ENCODE data around the gene ZNF365. TPM values are rescaled to one million over a fixed set of nuclear protein-coding genes. Genes with fewer than 3 reads are reported as not detected.

Gene ZNF365
- total RNA-seq, 1 donor from 2014 or later = 8.9 TPM

- Mint-ChIP-seq H3K27ac (ENCODE audit: unreplicated experiment) (no peak overlapping the region), H3K27me3 (ENCODE audit: low read depth, unreplicated experiment) (no peaks in the 10 kb centered on the region), H3K4me3 (ENCODE audit: unreplicated experiment) (no peak overlapping the region), H3K4me1 (ENCODE audit: low read depth, unreplicated experiment) (peaks cover 46% of the 10 kb centered on the region), H3K9me3 (ENCODE audit: unreplicated experiment) (no peaks in the 10 kb centered on the region), H3K36me3 (ENCODE audit: low read depth, unreplicated experiment) (peaks cover 2% of the 10 kb centered on the region)
- no peaks in the 10 kb centered on the region for H3K9me3 ChIP-seq (ENCODE audit: insufficient read depth, low read depth, low read length)
- no peak overlapping the region for H3K4me2 ChIP-seq (ENCODE audit: low read length)
- FAIRE-seq (peak; percentile 83), DNase-seq (ENCODE audit: low read depth) (peak; percentile 89)
- H3K27ac ChIP-seq (ENCODE audit: low read depth, low read length) = no peak overlapping the region
- peaks cover 14% of the 10 kb centered on the region for H3K4me1 ChIP-seq (ENCODE audit: insufficient read depth, low read length)
- no peak for TF ChIP-seq EZH2 (IDR thresholded peaks at IDR 0.05; ENCODE audit: insufficient read depth, low read length)
- TF ChIP-seq CTCF (IDR thresholded peaks at IDR 0.05; ENCODE audit: insufficient read depth, low read depth, low read length) = peak; percentile 84
- H3K36me3 ChIP-seq (ENCODE audit: insufficient read depth, low read length) = no peaks in the 10 kb centered on the region
- no peaks in the 10 kb centered on the region for H3K79me2 ChIP-seq (ENCODE audit: insufficient read depth, low read length)
- no peak overlapping the region for H3K4me3 ChIP-seq (ENCODE audit: insufficient read depth, low read depth, low read length)
- no peaks in the 10 kb centered on the region for H3K27me3 ChIP-seq (ENCODE audit: insufficient read depth, low read length)
- no peaks in the 10 kb centered on the region for H4K20me1 ChIP-seq (ENCODE audit: insufficient read depth, low read length)
- H3K9ac ChIP-seq (ENCODE audit: low read length) = no peak overlapping the region
- no peak overlapping the region for H2AFZ ChIP-seq (ENCODE audit: low read depth, low read length)
These were observed 63.5 kb downstream of the ZNF365 start for GRCh38 chr10:62437696-62438095.

GRCh38 chr10:62442006-62442405, 67.8 kb downstream of the ZNF365 start:
- Histone ChIP-seq H3K36me3 (ENCODE audit: insufficient read depth, low read length) (no peaks in the 10 kb centered on the region), H3K4me2 (ENCODE audit: low read length) (no peak overlapping the region), H4K20me1 (ENCODE audit: insufficient read depth, low read length) (no peaks in the 10 kb centered on the region), H3K9ac (ENCODE audit: low read length) (no peak overlapping the region), H2AFZ (ENCODE audit: low read depth, low read length) (no peak overlapping the region), H3K79me2 (ENCODE audit: insufficient read depth, low read length) (no peaks in the 10 kb centered on the region), H3K4me3 (ENCODE audit: insufficient read depth, low read depth, low read length) (no peak overlapping the region), H3K9me3 (ENCODE audit: insufficient read depth, low read depth, low read length) (no peaks in the 10 kb centered on the region), H3K27me3 (ENCODE audit: insufficient read depth, low read length) (no peaks in the 10 kb centered on the region), H3K4me1 (ENCODE audit: insufficient read depth, low read length) (no peaks in the 10 kb centered on the region), H3K27ac (ENCODE audit: low read depth, low read length) (no peak overlapping the region)
- no peak overlapping the region for H3K4me3 Mint-ChIP-seq (ENCODE audit: unreplicated experiment)
- H3K4me1 Mint-ChIP-seq (ENCODE audit: low read depth, unreplicated experiment) = peaks cover 15% of the 10 kb centered on the region
- FAIRE-seq (no peak), DNase-seq (ENCODE audit: low read depth) (no peak)
- H3K9me3 Mint-ChIP-seq (ENCODE audit: unreplicated experiment) = no peaks in the 10 kb centered on the region
- H3K36me3 Mint-ChIP-seq (ENCODE audit: low read depth, unreplicated experiment) = peaks cover 2% of the 10 kb centered on the region
- no peaks in the 10 kb centered on the region for H3K27me3 Mint-ChIP-seq (ENCODE audit: low read depth, unreplicated experiment)
- no peak for TF ChIP-seq EZH2 (IDR thresholded peaks at IDR 0.05; ENCODE audit: insufficient read depth, low read length)
- TF ChIP-seq CTCF (IDR thresholded peaks at IDR 0.05; ENCODE audit: insufficient read depth, low read depth, low read length) = no peak
- H3K27ac Mint-ChIP-seq (ENCODE audit: unreplicated experiment) = no peak overlapping the region

GRCh38 chr10:62442894-62443669, 68.9 kb downstream of the ZNF365 start:
- Mint-ChIP-seq H3K27me3 (ENCODE audit: low read depth, unreplicated experiment) (no peaks in the 10 kb centered on the region), H3K36me3 (ENCODE audit: low read depth, unreplicated experiment) (peaks cover 2% of the 10 kb centered on the region), H3K4me3 (ENCODE audit: unreplicated experiment) (no peak overlapping the region), H3K9me3 (ENCODE audit: unreplicated experiment) (no peaks in the 10 kb centered on the region), H3K27ac (ENCODE audit: unreplicated experiment) (no peak overlapping the region), H3K4me1 (ENCODE audit: low read depth, unreplicated experiment) (peaks cover 12% of the 10 kb centered on the region)
- FAIRE-seq (no peak), DNase-seq (ENCODE audit: low read depth) (no peak)
- Histone ChIP-seq H3K27me3 (ENCODE audit: insufficient read depth, low read length) (no peaks in the 10 kb centered on the region), H3K4me2 (ENCODE audit: low read length) (no peak overlapping the region), H2AFZ (ENCODE audit: low read depth, low read length) (no peak overlapping the region), H3K4me1 (ENCODE audit: insufficient read depth, low read length) (no peaks in the 10 kb centered on the region), H4K20me1 (ENCODE audit: insufficient read depth, low read length) (no peaks in the 10 kb centered on the region), H3K4me3 (ENCODE audit: insufficient read depth, low read depth, low read length) (no peak overlapping the region), H3K79me2 (ENCODE audit: insufficient read depth, low read length) (no peaks in the 10 kb centered on the region), H3K9ac (ENCODE audit: low read length) (no peak overlapping the region), H3K27ac (ENCODE audit: low read depth, low read length) (no peak overlapping the region), H3K9me3 (ENCODE audit: insufficient read depth, low read depth, low read length) (no peaks in the 10 kb centered on the region), H3K36me3 (ENCODE audit: insufficient read depth, low read length) (no peaks in the 10 kb centered on the region)
- TF ChIP-seq CTCF (IDR thresholded peaks at IDR 0.05; ENCODE audit: insufficient read depth, low read depth, low read length) = no peak
- no peak for TF ChIP-seq EZH2 (IDR thresholded peaks at IDR 0.05; ENCODE audit: insufficient read depth, low read length)
